Endothelial cell of umbilical vein (primary cell): ENCODE results near the gene LILRB3. TPM values are rescaled to one million over a fixed set of nuclear protein-coding genes. Genes with fewer than 3 reads are reported as not detected.
"Not testable (repeated sequence)": the region's sequence is repeated elsewhere in the genome, so short reads cannot be mapped to it uniquely, and the experiment has no call there.

Source experiments
- BruUV-seq: library from RNA; stranded (reverse); fragments of 400-500 nt; replicated peaks from 2 replicates; lab custom pipeline; 2021; lab: Mats Ljungman, UMichigan
- CTCF ChIA-PET: fragments of 300-600, 350-600 bp; sonication (Branson Sonifier 250); formaldehyde crosslinking; loops from one replicate; lab custom pipeline; 2021; ENCODE audit warnings: antibody characterized with exemption, inconsistent platforms; lab: Charles Lee
- POLR2A ChIA-PET: fragments of 300-600, 350-600 bp; sonication (Branson Sonifier 250); formaldehyde crosslinking; loops from one replicate; lab custom pipeline; 2021; ENCODE audit warnings: antibody characterized with exemption, inconsistent platforms; lab: Charles Lee
- DNase-seq: peaks from one replicate; pipeline ENCODE4 v3.0.0-alpha.2; 2011; ENCODE audit warnings: low read depth, low spot score
- FAIRE-seq: peaks from 2 replicates; lab custom pipeline; 2011; peaks lifted over from hg19 to GRCh38; lab: Jason Lieb, UNC
- H2AFZ ChIP-seq: 2 replicates; pipeline ENCODE4 v1.6.0; 2012; ENCODE audit warnings: low read depth, low read length, control low read depth, inconsistent platforms
- H3K27ac ChIP-seq: 2 replicates; pipeline ENCODE4 v1.5.1; 2011; ENCODE audit warnings: low read depth, mild to moderate bottlenecking, control low read depth, low read length, moderate library complexity; ENCODE audit not compliant: insufficient read depth
- H3K27me3 ChIP-seq, 2 experiments: 2 replicates each; pipeline versions ENCODE4 v1.6.0 to v1.6.1; 2011; ENCODE audit warnings: low read length in 2 of 2, mixed read lengths in 1 of 2; ENCODE audit not compliant: control insufficient read depth in 2 of 2, insufficient read depth in 2 of 2
- H3K36me3 ChIP-seq, 2 experiments: 2 replicates in 1 of 2; 3 replicates in 1 of 2; pipeline ENCODE4 v1.5.1; 2011; ENCODE audit warnings: low read length in 2 of 2, mild to moderate bottlenecking in 1 of 2, moderate library complexity in 1 of 2; ENCODE audit not compliant: control insufficient read depth in 2 of 2, insufficient read depth in 2 of 2; ENCODE audit errors: extremely low read depth in 1 of 2
- H3K4me1 ChIP-seq: 3 replicates; pipeline ENCODE4 v1.5.1; 2011; ENCODE audit warnings: mild to moderate bottlenecking, low read length; ENCODE audit not compliant: control insufficient read depth, insufficient read depth; ENCODE audit errors: extremely low read depth
- H3K4me2 ChIP-seq: 2 replicates; pipeline ENCODE4 v1.6.1; 2011; ENCODE audit warnings: low read length, control low read depth, mixed read lengths; ENCODE audit not compliant: insufficient read depth
- H3K4me3 ChIP-seq, 3 experiments: fragments of 200-600 bp in 1 of 3; sonication (generic), shearing (Covaris generic) in 1 of 3; replicated peaks in 1 of 3; 2 replicates each; pipeline ENCODE4 v1.5.1; 2011 to 2016; ENCODE audit warnings: control low read depth in 3 of 3, low read length in 3 of 3, mild to moderate bottlenecking in 2 of 3, inconsistent platforms in 1 of 3, low read depth in 1 of 3, moderate library complexity in 1 of 3; ENCODE audit not compliant: insufficient read depth in 1 of 3
- H3K79me2 ChIP-seq: 2 replicates; pipeline ENCODE4 v1.6.0; 2012; ENCODE audit warnings: low read length, inconsistent platforms; ENCODE audit not compliant: control insufficient read depth, insufficient read depth
- H3K9ac ChIP-seq: replicated peaks from 2 replicates; pipeline ENCODE3; 2011; ENCODE audit warnings: low read length, control low read depth; ENCODE audit not compliant: insufficient read depth; ENCODE audit errors: extremely low read depth
- H3K9me1 ChIP-seq: replicated peaks from 3 replicates; pipeline ENCODE4 v1.6.0; 2011; ENCODE audit warnings: mild to moderate bottlenecking, low read length; ENCODE audit not compliant: control insufficient read depth, insufficient read depth; ENCODE audit errors: extremely low read depth
- H3K9me3 ChIP-seq: replicated peaks from 2 replicates; pipeline ENCODE4 v1.5.1; 2012; ENCODE audit warnings: low read length, inconsistent platforms; ENCODE audit not compliant: control insufficient read depth, insufficient read depth
- H4K20me1 ChIP-seq: replicated peaks from 2 replicates; pipeline ENCODE3; 2011; ENCODE audit warnings: mild to moderate bottlenecking, low read length; ENCODE audit not compliant: control insufficient read depth, insufficient read depth; ENCODE audit errors: extremely low read depth
- EZH2 ChIP-seq: IDR thresholded peaks from 2 replicates; pipeline ENCODE4 v1.6.1; 2012; ENCODE audit warnings: borderline replicate concordance, low read depth, mild to moderate bottlenecking, moderate library complexity, low read length, inconsistent platforms; ENCODE audit not compliant: severe bottlenecking
- FOS ChIP-seq: IDR thresholded peaks from 2 replicates; pipeline ENCODE4 v1.6.1; 2011; ENCODE audit warnings: mild to moderate bottlenecking, low read length, moderate library complexity, borderline replicate concordance; ENCODE audit not compliant: insufficient read depth
- GATA2 ChIP-seq: IDR thresholded peaks from 2 replicates; pipeline ENCODE4 v1.7.0; 2011; ENCODE audit warnings: low read depth, mild to moderate bottlenecking, moderate library complexity, mixed read lengths, low read length; ENCODE audit not compliant: insufficient read length, insufficient read depth
- JUN ChIP-seq: IDR thresholded peaks from 2 replicates; pipeline ENCODE4 v1.6.1; 2011; ENCODE audit warnings: borderline replicate concordance, low read depth; ENCODE audit not compliant: insufficient read length, insufficient read depth
- MAX ChIP-seq: IDR thresholded peaks from 2 replicates; pipeline ENCODE4 v1.6.1; 2011; ENCODE audit not compliant: insufficient read depth, insufficient read length
- MYC ChIP-seq: IDR thresholded peaks from one replicate; pipeline ENCODE4 v1.6.1; 2011; ENCODE audit warnings: mild to moderate bottlenecking, low read depth, low read length
- POLR2AphosphoS5 ChIP-seq: IDR thresholded peaks from 2 replicates; pipeline ENCODE4 v1.6.1; 2012; ENCODE audit warnings: low read depth, mild to moderate bottlenecking, control low read depth, low read length, moderate library complexity; ENCODE audit not compliant: insufficient read depth
- dilution Hi-C: fragments of 300-500 bp; cut with MboI; formaldehyde crosslinking; loops from one replicate; pipeline ENCODE4 v1.15.0; 2019; ENCODE audit warnings: low sequenced_read_pairs; ENCODE audit not compliant: extremely low pct_ligation_motif_present
- intact Hi-C: fragments of 100-400 bp; cut with micrococcal nuclease; formaldehyde crosslinking; loops from one replicate; pipeline ENCODE4 v1.10.0; 2022
- polyA plus RNA-seq, 4 experiments: library from polyadenylated mRNA; depleted of rRNA in 3 of 4; stranded (reverse) in 3 of 4; unstranded in 1 of 4; fragments of >200 nt; gene quantifications; 2 replicates each; pipeline versions ENCODE4 v1.2.1 to v1.2.3, GENCODE V29; 2011 to 2012; ENCODE audit warnings: missing spikeins in 1 of 4
- total RNA-seq: library from RNA; stranded (reverse); gene quantifications from 2 replicates; pipeline ENCODE4 v1.2.3, GENCODE V29; 2021

Gene LILRB3
- total and polyA plus RNA-seq, 2 donors (not counting 3 experiments of a cell fraction or from before 2014, with no cell fraction given): not detected

DNA sequence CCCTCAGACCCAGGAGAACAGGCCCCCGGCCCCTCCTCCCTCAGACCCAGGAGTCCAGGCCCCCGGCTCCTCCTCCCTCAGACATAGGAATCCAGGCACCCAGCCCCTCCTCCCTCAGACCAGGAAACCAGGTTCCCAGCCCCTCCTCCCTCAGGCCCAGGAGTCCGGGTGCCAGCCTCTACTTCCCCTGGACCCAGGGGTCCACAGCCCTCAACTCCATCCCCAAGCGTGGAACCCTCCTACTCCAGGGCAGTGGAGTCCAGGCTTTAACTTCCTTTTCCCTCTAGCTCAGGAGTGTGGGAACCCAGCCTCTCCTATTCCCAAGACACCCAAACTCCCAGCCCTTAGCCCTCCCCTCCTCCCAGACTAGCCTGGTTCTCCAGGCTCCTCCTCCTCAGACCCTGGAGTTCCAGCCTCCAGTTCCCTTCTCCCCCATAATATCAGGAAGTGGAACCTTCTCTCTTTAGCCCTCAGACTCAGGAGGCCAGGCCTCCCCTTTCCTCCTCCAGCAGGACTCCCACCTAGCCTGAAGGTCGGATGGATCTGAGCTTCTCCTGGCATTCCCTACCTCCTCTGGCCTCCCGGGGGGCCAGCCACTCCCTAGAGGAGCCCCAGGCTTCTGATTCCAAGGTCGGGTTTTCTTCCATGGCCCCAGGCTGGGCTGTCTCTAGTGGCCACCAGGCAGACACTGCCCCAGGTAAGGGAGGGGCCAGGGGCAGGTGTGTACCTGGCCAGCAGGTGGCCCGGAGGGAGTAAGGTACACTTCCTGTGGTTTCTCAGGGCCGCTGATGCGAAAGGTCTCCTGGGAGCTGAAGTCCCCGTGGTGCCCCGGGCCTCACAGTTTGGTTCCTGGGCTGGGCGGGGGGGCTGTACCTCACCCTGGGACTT, 50.1 kb downstream of the LILRB3 start, which contains the start of gene TMC4:
TSS of gene TMC4 (minus strand) at position 690 of the 888 bp plus-strand sequence. CDS start at position 647, 43 bp downstream.
- Histone ChIP-seq H3K4me3 (no peak within 1 kb of the TSS), H3K9me3 (no peaks in the 10 kb centered on the region), H3K27me3 (no peaks in the 10 kb centered on the region), H3K4me2 (no peak within 1 kb of the TSS), H4K20me1 (no peaks in the 10 kb centered on the region), H3K4me1 (no peaks in the 10 kb centered on the region), H3K9ac (no peak within 1 kb of the TSS), H3K9me1 (no peaks in the 10 kb centered on the region), H3K79me2 (no peaks in the 10 kb centered on the region), H3K36me3 (peaks cover 3 to 5% of the 10 kb centered on the region in 2 experiments), H2AFZ (no peak within 1 kb of the TSS), H3K27ac (no peak within 1 kb of the TSS)
- DNase-seq (no peak), FAIRE-seq (no peak)
- POLR2A ChIA-PET: no interaction called here
- CTCF ChIA-PET: interaction anchor here (0.7 to 2.3 kb wide), 5 partner anchors 13 to 93 kb away, joined by 3 to 5 read pairs (median 3); partner anchors contain the start of genes LENG1, MBOAT7 and RPS9
- BruUV-seq: no TSS peak
- dilution Hi-C loops: no loop called here
- TF ChIP-seq POLR2AphosphoS5 (no peak), JUN (no peak), GATA2 (no peak), EZH2 (no peak), MAX (no peak), MYC (no peak), FOS (no peak)
- intact Hi-C loops: no loop called here

GRCh38 chr19:54171736-54172431, 50.9 kb downstream of the LILRB3 start:
- H4K20me1 ChIP-seq, H3K4me2 ChIP-seq, H3K9ac ChIP-seq, H2AFZ ChIP-seq, H3K36me3 ChIP-seq, intact Hi-C loops, POLR2A ChIA-PET, H3K4me3 ChIP-seq, H3K27me3 ChIP-seq, H3K9me3 ChIP-seq, FAIRE-seq, H3K9me1 ChIP-seq, BruUV-seq, dilution Hi-C loops, H3K4me1 ChIP-seq, H3K27ac ChIP-seq, DNase-seq, H3K79me2 ChIP-seq: not testable (repeated sequence)
- CTCF ChIA-PET: interaction anchor here (1.1 to 2.3 kb wide), 5 partner anchors 18 to 94 kb away, joined by 3 to 11 read pairs (median 4); partner anchors contain the start of genes MBOAT7 and RPS9
